ENCODE measurements around the gene ZNF101.

GRCh38 chr19:19649580-19649995, 19.1 kb upstream of the ZNF101 start:
- no peak for TF ChIP-seq CTCF (IDR thresholded peaks at IDR 0.05 in 4 of 5, conservative IDR thresholded peaks at IDR 0.05 in 1 of 5)
- no peak for TF ChIP-seq POLR2A (IDR thresholded peaks at IDR 0.05)

All from gastrocnemius medialis (tissue), 4 donors.